ENCODE data around the gene POLG.

DNA sequence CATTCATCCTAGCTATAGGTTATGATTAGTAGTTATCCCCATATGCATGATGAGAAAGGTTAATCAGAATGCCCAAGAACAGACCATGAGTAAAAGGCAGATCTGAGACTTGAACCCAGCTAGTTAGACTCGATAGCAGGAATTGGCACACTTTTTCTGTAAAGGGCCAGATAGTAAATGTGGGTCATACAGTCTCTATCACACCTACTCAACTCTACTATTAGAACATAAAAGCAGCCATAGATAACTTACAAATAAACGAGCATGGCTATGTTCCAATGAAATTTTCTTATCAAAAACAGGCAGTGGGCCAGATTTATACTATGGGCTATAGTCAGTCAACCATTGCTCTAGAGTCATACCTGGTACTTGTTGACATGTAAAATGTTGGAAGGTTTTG is 24.6 kb downstream of the POLG start:
- TF ChIP-seq, protein P1, sequence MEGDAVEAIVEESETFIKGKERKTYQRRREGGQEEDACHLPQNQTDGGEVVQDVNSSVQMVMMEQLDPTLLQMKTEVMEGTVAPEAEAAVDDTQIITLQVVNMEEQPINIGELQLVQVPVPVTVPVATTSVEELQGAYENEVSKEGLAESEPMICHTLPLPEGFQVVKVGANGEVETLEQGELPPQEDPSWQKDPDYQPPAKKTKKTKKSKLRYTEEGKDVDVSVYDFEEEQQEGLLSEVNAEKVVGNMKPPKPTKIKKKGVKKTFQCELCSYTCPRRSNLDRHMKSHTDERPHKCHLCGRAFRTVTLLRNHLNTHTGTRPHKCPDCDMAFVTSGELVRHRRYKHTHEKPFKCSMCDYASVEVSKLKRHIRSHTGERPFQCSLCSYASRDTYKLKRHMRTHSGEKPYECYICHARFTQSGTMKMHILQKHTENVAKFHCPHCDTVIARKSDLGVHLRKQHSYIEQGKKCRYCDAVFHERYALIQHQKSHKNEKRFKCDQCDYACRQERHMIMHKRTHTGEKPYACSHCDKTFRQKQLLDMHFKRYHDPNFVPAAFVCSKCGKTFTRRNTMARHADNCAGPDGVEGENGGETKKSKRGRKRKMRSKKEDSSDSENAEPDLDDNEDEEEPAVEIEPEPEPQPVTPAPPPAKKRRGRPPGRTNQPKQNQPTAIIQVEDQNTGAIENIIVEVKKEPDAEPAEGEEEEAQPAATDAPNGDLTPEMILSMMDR (conservative IDR thresholded peaks at IDR 0.05; ENCODE audit: low read length): no peak
- no peak for TF ChIP-seq EZH2phosphoT487 (IDR thresholded peaks at IDR 0.05; ENCODE audit: borderline replicate concordance, low read depth, low read length)

All from OCI-LY7 (cell line).